ENCODE measurements around the gene GAGE12D.
"Not testable (repeated sequence)": the region's sequence is repeated elsewhere in the genome, so short reads cannot be mapped to it uniquely, and the experiment has no call there.

DNA sequence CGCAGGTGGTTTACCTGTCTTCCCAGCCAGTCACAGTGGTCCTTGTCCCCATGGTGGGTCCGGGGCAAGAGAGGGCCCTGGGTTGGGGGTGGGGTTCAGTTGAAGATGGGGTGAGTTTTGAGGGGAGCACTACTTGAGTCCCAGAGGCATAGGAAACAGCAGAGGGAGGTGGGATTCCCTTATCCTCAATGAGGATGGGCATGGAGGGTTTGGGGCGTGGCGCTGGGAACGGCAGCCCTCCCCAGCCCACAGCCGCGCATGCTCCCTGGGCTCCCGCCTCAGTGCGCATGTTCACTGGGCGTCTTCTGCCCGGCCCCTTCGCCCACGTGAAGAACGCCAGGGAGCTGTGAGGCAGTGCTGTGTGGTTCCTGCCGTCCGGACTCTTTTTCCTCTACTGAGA, 47.7 kb downstream of the GAGE12D start, which contains the start of gene GAGE2A:
- TF ChIP-seq POLR2A (IDR thresholded peaks at IDR 0.05); POLR2AphosphoS5 (IDR thresholded peaks at IDR 0.05; ENCODE audit: insufficient read depth in 1 of 2, low read depth in 1 of 2): not testable (repeated sequence)

Measured in vagina (tissue), 2 donors.